Measurements from ENCODE around the gene SUCLG2.

GRCh38 chr3:67461667-67462142 lies 192.7 kb downstream of the SUCLG2 start:
- no peak for TF ChIP-seq POLR2A (IDR thresholded peaks at IDR 0.05; ENCODE audit: low read length)
- no peak for TF ChIP-seq GATA1 (IDR thresholded peaks at IDR 0.05; ENCODE audit: low read depth, low read length)

Measured in erythroblast (primary cell).